HG02943 (cell line): Measurements from ENCODE around the gene TANGO2.

Experiments
- ATAC-seq: cut with Tn5 transposase; IDR thresholded peaks from one replicate; pipeline ENCODE4 v1.9.1; 2021; ENCODE audit warnings: mild to moderate bottlenecking, low read depth, moderate library complexity; ENCODE audit not compliant: unreplicated experiment

The TANGO2 gene

DNA sequence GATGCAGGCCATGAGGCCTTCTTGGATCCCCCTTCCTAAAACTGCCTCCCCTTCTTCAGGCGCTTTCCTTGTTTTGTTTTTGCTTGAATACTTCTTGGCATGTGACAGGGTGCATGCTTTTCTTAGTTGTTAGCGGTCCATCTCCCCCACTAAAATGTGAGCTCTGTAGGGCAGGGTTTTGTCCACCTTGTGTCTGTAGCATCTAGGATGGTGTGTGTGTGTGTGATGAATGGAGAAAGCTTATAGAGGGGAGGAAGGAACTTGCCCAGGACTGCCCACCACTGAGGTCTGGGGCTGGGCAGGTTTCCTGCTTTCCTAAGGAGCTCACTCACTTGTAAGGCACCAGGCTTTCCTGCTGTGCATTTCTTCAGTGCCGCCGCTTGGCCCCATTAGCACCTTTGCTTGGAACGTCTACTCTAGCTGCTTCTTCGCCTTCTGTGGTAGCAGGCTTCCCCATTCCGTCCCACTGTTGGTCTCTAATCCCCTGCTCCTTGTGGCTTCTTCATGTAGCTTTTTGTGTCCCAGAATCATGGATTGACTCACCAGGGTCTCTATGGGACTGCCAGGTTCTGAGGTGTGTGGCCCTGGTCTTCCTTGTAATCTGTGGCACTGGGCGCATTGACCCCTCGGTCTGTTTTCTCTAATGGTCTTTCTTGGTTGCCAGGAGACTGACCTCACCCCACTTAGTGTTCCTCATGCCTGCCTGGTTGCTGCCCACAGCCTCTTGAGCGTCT, 62.4 kb downstream of the TANGO2 start:
- no peak for ATAC-seq

DNA sequence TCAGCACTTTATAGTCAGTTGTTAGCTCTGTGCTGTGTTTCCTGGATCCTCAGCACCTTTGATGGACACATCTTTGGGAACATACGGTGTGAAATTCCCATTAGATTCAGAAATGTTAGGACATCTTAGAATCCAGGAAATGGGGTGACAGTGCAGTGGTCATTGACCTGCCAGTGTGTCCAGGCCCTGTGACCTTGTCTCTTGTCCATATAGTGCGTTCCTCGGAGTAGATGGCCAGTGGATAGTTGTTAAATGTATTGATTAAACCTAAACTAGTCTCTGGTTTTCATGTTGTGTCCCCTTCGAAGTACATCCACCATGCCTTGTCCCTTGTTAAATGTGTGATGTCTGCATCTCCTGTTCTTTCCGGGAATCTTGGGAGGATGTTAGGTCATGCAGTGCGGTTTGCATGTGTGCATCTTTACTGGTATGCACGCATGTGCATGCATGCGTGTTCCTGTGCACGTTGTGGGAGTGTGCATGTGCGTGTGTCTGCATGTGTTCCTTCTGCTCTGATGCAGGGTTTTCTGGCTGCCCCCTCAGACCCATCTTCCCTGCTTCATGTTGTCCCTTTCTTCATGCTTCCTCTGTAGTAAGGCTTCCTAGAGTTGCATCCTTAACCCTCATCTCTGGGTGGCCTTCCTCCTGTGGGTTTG, 63.1 kb downstream of the TANGO2 start:
- ATAC-seq: no peak

DNA sequence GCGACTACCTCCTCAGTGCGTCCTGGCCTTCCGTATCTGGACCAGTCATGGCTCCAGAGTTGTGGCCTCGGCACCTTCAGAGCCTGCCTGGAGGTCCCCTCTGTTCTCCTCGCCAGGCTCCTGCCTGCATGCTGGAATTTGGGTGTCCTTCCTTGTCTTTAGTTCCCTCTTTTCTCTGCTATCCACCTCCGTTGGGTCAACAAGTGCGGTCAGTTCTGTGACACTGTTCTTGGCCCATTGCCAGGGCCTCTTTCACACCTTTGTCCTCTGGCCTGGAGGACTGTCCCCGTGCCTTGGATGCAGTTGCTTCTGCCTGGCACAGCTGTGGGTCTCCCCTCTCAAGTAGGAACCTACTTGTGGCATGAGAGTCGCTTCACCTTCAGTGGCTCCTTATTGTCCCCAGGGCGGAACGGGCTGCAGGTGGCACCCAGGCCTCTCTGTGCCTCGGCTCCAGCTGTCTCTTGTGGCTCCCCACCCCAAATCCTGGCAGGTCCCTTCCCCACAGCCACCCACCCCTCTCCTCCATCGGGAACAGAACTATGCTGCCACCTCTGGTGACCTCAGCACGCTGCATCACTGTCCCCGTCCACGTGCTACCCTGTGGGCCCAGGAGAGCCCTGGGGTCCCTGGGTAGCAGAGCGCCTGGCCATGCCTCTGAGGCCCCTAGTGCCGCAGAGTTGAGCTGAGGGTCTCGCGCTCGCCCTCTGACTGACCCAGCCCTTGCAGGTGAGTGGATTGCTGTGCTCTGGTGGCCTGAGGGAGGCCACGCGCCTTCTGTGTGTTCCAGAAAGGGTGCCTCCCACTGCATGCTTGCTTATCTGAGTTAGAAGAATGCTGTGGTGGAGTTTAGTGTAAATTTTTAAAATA, 63.9 kb downstream of the TANGO2 start:
- no peak for ATAC-seq

DNA sequence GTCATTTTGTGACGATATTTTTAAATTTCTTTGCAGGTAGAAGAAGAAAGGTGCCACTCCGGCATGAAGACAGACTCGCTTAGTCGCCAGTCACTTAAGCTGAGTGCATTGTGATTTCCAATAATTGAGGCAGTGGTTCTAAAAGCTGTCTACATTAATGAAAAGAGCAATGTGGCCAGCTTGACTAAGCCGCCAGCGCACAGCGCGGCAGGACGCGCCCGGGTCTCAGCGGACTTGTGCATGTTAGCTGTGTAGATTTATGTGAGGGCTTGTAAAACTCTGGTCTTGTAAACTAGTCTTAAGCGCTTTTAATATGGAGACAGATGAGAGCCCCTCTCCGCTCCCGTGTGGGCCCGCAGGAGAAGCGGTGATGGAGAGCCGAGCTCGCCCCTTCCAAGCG, 64.7 kb downstream of the TANGO2 start:
- no peak for ATAC-seq

DNA sequence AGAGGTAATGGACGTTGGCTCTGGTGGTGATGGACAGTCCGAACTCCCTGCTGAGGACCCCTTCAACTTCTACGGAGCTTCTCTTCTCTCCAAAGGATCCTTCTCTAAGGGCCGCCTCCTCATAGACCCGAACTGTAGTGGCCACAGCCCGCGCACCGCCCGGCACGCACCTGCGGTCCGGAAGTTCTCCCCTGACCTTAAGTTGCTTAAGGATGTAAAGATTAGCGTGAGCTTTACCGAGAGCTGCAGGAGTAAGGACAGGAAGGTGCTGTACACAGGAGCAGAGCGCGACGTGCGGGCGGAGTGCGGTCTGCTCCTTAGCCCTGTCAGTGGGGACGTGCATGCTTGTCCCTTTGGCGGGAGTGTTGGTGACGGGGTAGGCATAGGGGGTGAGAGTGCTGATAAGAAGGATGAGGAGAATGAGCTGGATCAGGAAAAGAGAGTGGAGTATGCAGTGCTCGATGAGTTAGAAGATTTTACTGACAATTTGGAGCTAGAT, 65.2 kb downstream of the TANGO2 start:
- no peak for ATAC-seq

DNA sequence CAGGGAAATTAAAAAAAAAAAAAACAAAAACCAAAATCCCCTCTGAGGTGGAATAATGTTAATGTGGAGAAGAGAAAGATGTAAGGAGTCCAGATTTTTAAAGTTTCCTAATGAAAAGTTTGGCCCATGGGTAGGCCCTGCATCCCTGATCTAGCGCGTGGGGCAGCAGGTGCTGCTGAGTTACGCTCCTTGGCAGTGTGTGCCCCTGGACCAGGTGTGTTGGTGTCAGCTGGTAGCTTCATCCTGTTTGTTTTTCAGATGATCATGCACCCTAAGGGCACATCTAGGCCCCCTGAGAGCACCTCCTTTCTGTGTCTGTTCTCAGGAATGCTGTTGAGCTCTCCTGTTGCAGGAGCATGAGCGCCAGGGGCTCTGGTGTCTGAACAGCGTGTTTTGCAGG, 65.9 kb downstream of the TANGO2 start:
- no peak for ATAC-seq

DNA sequence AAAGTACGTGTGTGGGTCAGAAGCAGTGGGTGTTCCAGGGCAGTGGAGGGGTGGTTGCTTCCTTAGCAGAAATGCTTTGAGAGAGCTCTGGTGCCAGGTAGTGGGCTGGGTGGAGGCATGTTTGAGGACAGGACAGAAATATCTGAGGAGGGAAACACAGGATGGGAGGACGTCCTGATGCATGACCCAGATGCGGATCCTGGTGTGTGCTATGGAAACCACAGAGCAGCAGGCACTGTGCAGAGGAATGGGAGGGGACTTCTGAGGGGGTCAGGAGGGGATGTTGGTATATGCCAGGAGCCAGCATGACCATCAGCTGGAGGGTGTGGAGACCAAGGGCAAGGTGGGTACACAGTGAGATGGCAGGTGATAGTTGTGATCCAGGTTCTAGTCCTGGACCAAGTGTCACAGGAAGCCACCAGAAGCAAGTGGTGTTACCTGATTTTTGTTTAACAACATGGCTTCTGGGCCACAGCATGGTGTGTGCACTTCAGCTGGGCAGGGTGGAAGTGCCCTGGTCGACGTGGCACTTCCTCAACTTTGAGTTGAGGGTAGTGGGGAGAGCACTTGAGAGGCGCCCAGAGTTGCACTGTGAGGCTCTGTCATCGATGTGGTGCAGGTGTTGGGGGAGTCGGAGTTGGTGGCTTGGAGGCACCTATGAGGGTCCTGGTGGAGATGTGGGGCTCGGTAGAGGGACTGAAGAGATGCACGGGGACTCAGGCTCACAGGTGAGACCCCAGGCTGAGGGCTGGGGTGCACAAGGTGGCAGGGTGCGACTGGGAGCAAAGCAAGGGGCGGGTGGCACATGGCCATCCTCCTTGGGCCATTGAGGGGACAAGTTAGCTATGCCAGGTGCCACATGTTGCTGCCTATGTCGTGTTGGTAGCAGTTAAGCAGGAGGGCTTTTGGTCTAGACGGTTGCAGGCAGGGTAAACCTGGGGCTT, 66.7 kb downstream of the TANGO2 start:
- no peak for ATAC-seq

DNA sequence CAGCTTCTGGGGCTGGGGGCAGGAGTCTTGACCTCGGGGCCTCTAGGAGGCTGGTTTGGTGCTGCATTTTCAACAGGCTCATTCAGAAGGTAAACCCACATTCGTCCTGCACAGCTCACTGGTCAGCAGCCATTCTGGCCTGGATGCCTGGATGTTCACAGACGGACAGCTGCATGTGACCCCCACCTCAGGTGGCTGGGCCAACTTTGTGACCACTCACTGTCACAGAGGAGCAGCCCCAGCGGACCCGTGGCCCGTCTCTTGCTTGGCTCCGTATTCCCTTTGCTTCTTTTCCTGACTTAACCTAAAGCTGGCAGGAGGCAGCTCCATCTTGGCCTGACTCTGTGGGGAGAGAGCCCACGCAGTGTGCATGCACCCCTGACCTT, 67.3 kb downstream of the TANGO2 start:
- ATAC-seq: no peak

DNA sequence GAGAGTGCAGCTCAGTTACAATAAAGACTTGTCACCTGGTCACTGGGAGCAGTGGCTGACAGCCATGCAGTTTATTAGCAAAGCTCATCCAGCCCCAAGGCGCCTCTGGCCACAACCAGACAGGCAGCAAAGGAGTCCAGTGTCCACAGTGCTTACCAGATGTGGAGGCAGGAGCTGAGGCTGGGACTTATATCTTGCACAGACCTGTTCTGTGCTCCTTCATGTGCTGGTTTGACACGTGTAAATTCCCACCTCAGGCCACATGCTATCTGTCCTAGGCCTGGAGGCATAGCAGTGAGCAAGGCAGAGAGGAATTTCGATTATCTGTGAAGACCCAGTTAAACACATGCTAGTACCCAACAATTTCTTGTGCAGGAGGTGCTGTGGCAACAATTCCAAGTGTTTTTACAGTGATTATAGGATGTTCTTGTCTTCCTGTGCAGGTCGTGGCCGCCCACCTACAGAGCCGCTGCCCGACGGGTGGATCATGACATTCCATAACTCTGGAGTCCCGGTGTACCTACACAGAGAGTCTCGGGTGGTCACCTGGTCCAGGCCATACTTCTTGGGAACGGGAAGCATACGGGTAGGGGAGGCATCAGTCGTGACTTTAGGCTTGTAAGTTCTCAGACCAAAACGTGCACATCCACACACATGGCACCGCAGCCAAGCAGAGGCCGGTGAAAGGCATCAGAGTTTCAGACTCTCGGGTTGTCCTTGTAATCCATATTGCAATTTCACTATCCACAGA, 68.5 kb downstream of the TANGO2 start:
- no peak for ATAC-seq

DNA sequence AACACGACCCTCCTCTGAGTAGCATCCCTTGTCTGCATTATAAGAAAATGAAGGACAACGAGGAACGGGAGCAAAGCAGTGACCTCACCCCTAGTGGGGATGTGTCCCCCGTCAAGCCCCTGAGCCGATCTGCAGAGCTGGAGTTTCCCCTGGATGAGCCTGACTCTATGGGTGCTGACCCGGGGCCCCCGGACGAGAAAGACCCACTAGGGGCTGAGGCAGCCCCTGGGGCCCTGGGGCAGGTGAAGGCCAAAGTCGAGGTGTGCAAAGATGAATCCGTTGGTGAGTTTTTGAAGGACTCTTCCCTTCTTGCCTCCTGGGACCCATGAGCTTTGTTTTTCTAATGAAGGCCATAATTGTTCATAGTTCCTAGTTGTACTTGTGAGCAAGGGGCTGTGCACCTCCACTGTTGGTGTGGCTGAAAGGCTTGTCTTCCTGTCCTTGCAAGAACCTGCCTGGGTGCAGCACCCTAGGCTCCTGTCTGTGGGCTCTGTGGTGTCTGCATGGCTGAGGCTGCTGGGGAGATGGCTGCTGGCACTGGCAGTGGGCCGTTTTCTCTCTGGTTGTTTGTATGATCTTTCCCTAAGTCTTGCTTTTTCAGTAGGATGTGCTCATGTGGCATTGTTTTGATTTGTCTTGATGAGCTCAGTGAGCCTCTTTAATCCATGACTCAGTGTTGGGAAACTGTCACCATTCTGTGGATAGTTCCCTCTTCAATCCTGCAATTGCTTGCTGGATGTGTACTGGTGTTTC, 69.2 kb downstream of the TANGO2 start:
- ATAC-seq: no peak

DNA sequence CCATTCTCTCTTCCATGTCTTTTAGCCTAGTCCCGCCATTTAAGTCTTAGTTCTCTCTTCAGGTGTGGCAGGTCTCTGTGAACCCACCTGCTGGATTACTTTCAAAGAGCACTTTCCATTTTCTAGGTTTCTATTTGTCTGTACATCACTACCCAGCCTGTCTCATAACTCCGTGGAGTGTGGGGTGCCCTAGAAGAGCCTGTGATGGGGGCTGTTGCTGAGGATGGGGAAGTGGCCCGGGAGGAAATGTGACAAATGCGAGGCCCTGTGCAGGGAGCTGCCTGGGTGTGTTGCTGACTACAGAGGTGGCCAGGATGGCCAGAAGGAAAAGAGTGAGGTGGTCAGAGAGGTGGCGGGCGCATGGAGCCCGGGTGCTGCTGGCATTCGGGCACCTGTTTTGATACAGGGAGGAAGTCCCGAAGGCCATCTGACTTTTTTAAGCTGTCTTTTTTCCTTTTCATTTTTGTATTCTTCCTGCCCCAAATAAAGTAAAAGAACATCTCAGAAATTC, 69.9 kb downstream of the TANGO2 start:
- ATAC-seq: no peak

DNA sequence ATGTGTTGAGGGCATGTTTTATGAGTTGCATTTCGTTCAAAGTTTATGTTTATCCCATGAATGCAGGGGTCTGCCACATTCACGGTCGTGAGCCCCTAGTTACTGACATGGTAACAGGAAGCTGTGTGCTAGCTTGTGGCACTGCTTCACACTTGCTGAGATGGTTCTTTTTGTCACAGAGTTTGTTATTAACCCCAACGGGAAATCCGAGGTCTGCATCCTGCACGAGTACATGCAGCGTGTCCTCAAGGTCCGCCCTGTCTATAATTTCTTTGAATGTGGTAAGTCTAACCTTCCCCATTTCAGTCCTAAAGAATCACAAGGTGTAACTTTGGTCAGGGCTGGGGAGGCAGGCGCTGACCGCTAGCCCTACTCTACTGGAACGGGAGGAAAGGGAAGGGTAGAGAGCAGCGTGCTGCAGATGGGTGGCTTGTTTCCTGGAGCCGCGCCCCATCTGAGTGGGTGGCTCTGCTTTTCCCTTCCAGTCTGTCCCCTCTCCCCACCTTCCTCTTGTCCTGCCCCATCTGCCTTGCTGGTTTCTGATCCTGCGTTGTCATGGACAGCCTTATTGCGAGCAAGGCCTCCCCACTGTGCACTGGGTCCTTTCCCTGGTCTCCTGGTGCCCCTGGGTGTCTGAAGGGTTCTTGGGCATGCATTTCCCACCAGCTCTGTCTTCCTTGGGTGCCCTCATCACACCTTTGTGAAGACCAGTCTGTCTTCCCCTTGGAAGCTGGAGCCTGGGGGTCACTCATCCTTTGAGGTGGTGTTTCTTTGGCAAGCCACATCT, 71.0 kb downstream of the TANGO2 start:
- ATAC-seq: no peak

DNA sequence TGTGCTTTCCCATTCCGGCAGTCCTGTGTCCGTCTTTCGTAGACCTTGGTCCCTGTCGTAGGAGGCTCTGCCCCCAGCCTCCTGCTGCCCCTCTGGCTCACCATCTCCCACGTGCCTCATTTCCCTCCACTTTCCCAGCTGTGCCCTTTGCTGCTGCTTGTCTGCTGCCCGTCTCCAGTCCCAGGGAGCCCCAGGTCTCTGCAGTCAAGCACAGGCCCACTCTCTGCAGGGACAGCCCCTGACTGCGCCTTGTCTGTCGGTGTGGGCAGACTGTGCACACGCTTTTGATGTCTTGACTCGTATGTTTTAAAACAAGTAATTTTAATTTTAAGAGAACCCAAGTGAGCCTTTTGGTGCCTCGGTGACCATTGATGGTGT, 71.6 kb downstream of the TANGO2 start:
- no peak for ATAC-seq

DNA sequence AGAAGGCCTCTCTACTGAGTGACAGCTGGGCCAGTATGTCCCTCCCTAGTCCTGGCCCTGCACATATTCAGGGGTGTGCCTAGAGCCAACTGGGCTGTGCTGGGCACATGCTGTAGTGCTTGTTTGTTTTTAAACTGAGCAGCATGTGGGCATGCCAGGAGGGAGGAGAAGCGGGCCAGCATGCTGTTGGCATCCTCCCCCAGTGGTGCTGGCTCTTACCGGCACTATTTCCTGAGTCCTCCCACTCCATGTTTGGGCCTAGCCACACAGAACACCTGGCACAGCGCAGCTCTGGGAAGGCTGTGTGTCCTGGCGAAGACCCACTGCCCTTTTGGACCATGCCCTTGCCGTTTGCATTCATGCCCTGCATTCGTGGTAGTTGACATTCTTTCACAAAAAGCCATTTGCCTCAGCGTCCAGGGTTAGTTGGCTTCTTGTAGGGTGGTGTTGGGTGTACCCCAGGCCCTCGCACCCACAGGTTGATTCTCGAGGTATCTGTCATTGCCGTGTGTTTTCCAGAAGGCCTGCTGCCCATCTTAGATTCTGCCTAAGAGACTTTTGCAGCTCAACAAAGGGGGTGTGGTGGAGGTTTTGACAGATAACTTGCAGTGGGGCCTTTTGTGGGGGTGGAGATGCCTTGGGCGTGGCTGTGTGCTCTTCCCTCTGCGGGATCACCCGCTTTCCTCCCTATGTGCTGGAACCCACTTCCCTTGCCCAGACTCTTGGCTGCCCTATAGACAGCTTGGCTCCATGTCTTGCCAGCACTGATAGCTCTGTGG, 72.7 kb downstream of the TANGO2 start:
- ATAC-seq: no peak

DNA sequence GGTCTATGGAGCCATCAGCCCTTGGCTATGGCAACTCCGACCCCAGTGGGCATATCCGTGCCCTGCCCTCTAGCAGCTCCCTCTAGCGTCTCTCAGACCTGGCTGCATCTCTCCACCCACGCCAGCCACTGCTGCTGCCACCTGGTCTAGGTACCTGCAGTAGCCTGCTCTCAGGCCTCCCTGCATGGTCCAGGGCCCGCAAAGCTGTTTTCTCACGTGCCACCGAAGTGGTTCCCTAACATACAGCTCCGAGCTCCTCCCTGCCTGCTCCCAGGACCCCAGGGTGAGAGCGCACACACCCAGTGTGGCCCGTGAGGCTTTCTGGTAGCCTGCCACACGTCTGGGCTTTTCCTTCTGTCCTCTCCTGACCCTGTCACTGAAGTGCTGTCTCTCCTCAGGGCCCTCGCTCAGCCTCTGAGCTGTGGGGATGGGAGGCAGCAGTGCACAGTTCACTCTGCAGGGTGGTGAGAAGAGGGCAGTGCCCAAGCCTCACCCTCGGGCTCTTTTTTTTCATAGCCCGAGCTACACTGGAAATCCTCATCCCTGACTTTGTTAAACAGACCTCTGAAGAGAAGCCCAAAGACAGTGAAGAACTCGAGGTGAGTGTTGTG, 73.4 kb downstream of the TANGO2 start:
- ATAC-seq: no peak

DNA sequence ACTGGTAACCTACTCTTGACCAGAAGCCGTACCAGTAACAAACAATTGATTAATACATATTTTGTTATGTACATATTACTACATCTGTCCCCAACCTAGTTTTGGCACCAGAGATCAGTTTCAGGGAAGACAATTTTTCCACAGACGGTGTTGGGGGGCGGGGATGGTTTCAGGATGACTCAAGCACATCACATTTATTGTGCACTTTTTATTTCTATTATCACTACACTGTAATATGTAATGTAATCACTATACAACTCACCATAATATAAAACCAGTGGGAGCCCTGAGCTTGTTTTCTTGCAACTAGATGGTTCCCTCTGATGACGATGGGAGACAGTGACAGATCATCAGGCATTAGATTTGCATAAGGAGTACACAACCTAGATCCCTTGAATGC, 74.6 kb downstream of the TANGO2 start:
- no peak for ATAC-seq
